D721Med (cell line): ENCODE measurements around the gene KANK4.

ENCODE experiments used
- DNase-seq: peaks from one replicate; pipeline ENCODE4 v3.0.0; 2011; ENCODE audit warnings: low spot score; ENCODE audit not compliant: insufficient read length
- FAIRE-seq: peaks from 2 replicates; lab custom pipeline; 2011; peaks lifted over from hg19 to GRCh38; lab: Jason Lieb, UNC
- TF ChIP-seq, protein P1 (sequence below): IDR thresholded peaks from 2 replicates; pipeline ENCODE4 v1.5.1; 2012; ENCODE audit warnings: mild to moderate bottlenecking, control low read depth; ENCODE audit not compliant: insufficient read depth; ENCODE audit errors: missing control alignments

The KANK4 gene

DNA sequence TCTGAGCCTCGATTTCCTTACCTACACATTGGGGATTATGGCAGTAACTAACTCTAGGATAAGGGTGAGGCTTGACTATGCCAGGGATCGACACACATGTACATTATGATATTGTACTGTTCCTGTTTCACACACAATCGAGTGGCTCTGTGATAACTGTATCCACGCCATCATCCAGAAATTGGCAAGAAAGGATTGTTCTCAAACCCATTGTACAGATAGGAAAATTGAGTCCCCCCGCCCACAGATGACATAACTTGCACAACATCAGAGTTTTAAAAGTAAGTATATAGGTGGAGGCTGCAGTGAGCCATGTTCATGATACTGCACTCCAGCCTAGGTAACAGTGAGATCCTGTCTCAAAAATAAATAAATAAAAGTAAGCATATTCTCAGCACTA is 3.8 kb downstream of the KANK4 start:
- TF ChIP-seq, protein P1, sequence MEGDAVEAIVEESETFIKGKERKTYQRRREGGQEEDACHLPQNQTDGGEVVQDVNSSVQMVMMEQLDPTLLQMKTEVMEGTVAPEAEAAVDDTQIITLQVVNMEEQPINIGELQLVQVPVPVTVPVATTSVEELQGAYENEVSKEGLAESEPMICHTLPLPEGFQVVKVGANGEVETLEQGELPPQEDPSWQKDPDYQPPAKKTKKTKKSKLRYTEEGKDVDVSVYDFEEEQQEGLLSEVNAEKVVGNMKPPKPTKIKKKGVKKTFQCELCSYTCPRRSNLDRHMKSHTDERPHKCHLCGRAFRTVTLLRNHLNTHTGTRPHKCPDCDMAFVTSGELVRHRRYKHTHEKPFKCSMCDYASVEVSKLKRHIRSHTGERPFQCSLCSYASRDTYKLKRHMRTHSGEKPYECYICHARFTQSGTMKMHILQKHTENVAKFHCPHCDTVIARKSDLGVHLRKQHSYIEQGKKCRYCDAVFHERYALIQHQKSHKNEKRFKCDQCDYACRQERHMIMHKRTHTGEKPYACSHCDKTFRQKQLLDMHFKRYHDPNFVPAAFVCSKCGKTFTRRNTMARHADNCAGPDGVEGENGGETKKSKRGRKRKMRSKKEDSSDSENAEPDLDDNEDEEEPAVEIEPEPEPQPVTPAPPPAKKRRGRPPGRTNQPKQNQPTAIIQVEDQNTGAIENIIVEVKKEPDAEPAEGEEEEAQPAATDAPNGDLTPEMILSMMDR, result no peak
- no peak for FAIRE-seq

DNA sequence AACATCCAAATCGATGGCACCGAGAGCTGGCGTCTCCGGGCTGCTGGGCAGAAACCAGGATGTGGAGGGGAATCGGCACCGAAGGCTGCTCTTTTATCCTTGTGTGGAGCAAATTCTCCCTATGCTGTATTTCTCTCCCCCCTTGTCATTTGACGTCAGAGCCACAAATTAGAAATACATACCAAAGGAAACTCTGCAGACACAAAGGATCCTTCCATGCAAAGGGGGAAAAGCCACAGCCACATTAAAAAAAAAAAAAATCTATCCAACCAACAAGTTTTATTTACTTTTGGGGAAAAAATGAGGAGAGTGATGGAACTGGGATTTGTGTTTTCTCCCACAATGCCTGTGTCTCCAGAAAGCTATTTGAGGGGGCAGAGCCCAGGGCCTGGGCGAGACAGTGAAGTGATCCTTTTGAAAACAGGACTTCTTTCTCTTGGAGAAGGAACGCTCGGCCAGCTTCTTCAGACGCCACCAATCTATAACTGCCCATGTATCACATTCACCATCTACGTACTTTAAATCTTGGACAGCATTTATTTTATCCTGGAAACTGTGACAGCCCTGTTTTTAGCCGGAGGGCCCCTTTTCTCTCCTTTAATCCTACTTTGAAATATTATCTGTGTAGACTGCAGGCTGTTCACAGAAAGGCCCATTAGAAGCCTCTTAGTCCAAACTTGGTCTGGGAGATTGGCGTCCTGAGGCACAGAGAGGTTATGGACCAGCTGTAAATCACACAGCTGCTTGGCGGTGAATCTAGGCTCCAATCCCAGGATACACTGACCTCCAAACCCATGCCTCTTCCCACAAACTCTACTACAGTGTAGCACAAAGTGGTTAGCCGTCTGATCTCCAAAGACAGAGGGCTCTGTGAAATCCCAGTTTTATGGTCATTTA is 4.5 kb downstream of the KANK4 start:
- no peak for FAIRE-seq
- TF ChIP-seq, protein P1, result no peak
- no peak for DNase-seq

More for the DNA sequence above, 3.8 kb downstream of the KANK4 start:
- DNase-seq, result no peak

DNA sequence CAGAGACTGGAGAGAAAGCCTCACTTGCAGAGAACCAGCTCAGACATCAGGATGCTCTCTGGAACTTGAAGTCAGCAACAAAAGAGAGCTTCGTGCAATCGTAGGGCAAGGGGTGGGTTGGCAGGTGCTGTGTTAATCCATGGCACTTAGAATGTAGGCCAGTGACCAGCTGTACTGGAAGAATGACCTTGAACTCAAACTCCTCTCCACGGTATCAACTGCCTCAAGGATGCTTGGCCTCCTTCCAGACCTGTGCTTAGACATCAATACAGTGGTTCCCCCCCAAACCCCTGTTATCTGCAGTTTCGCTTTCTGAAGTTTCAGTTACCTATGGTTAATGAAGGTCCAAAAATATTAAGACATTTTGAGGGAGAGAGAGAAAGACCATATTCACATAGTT is 6.5 kb downstream of the KANK4 start:
- TF ChIP-seq, protein P1, result no peak
- FAIRE-seq, result no peak
- no peak for DNase-seq

DNA sequence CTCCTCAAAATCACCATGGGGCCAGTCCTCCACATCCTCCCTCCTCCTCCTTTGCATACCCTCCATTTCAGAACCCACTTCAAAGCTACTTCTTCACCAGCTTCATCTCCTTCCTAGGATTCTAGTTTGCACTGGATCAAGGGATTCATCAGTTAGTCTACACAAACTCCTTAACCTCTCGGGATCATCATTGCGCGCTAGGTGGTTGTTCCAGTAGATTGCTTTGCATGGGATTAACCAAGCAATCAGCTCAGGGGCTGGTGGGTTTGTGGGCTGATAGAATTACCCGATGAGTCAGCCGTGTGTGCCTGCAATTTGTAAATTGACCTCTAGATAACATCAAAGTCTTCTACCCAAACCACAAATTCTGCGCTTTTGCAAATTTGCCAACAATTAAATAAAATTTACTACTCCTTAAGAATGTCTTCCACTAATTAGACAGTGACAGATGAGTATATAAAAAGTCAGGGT is 7.7 kb downstream of the KANK4 start:
- TF ChIP-seq, protein P1, result no peak
- DNase-seq (peak; percentile 56), FAIRE-seq (no peak)

DNA sequence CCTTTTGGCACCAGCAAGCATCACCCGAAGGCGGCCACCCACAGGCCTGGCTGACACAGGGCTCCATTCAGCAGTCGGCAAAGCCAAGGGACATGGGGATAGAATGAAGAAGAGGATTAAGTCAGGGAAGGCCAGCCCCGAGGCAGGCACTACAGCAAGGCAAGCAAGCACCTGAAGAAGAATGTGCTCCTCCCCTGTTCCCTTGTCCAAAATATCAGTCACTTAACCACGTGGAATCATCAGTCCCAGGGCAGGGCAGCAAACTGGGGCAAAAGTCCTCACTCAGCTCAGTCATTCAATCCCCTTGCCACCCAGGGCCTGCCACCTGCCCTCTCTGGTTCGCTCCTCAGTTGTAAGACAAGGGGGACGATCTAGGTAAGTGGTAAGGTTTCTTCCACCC is 9.3 kb downstream of the KANK4 start:
- FAIRE-seq, result no peak
- TF ChIP-seq, protein P1, result no peak
- no peak for DNase-seq

DNA sequence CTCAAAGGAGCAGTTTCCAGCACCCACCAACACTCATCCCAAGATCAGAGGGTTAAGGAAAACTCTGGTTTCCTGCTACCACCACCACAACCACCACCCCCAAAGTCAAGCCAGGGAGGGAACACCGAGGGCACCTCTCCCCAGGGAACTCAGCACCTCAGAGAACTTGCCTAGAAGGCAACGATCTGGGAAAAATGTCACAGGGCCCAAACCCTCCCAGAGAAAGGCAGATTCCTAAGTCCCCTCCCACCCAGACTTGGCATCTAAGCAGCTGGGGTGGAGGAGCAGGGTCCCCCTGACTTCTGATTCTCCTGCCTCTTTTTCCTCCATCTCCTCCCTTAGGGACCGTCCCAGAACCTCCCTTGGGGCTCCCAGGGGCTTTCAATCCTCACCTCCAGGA is 10.6 kb downstream of the KANK4 start:
- FAIRE-seq (no peak), DNase-seq (no peak)
- TF ChIP-seq, protein P1, result no peak
